ENCODE measurements around the gene SLC41A3. TPM values are rescaled to one million over a fixed set of nuclear protein-coding genes. Genes with fewer than 3 reads are reported as not detected.

The SLC41A3 gene
- total and polyA plus RNA-seq, 10 of the 15 experiments (the other 5 are each of a cell fraction or from before 2014, with no cell fraction given) = 8.3 to 29.5 (median 16.7) TPM

DNA sequence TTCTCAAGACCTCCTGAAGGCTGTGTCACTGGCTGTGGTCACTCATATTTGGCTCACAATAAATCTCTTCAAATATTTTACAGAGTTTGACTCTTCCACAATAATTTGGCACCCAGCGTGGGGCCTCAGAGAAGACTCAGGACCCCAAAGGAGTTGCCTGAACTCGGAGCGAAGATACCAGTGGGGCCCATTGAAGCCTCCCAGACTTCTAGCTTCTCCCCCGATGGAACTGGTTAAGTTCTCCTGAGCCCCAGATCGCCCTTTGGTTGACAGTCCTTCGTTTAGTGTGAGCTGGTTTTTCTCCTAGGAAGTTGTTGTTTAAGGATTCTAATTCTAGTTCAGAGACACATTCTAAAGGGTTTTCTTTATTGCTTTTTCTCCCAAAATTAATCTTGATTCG, 1.4 kb upstream of the SLC41A3 start:
- RAD21 ChIA-PET (ENCODE audit: unreplicated experiment) = no interaction called here
- Histone ChIP-seq H3K4me1 (ENCODE audit: control insufficient read depth, insufficient read depth, low read length) (no peaks in the 10 kb centered on the region), H3K9ac (ENCODE audit: control insufficient read depth, insufficient read depth, low read length) (no peak overlapping the region), H4K20me1 (ENCODE audit: control insufficient read depth, insufficient read depth) (no peaks in the 10 kb centered on the region), H3K36me3 (ENCODE audit: control insufficient read depth in 2 of 2, insufficient read depth in 2 of 2, low read length in 1 of 2) (no peaks in the 10 kb centered on the region), H2AFZ (ENCODE audit: control insufficient read depth, low read depth, low read length) (no peak overlapping the region), H3K27me3 (replicated peaks in 1 of 2; ENCODE audit: control insufficient read depth in 2 of 2, insufficient read depth in 2 of 2, low read length in 1 of 2) (peaks cover 0 to 2% of the 10 kb centered on the region in 2 experiments; a peak in 1 of 4 replicates), H3K4me2 (ENCODE audit: control insufficient read depth, insufficient read depth) (no peak overlapping the region), H3K9me3 (replicated peaks; ENCODE audit: control insufficient read depth, insufficient read depth, low read length) (no peaks in the 10 kb centered on the region), H3K4me3 (no peak overlapping the region), H3K79me2 (ENCODE audit: control insufficient read depth, insufficient read depth, low read length) (no peaks in the 10 kb centered on the region), H3K27ac (ENCODE audit: control insufficient read depth, insufficient read depth) (no peak overlapping the region)
- ATAC-seq (no peak), DNase-seq (ENCODE audit: low read depth, low spot score) (no peak), FAIRE-seq (no peak)
- BruUV-seq (replicated peaks) = no TSS peak
- in situ Hi-C loops (cut with MboI) = no loop called here
- CTCF ChIA-PET = interaction anchor here (0.7 kb wide), 1 partner anchor 387 kb away, joined by 3 read pairs; no protein-coding TSS in a partner anchor
- SMC1A ChIA-PET (ENCODE audit: uncharacterized antibody, unreplicated experiment) = no interaction called here
- no peak for TF ChIP-seq ETV6 (conservative IDR thresholded peaks at IDR 0.05 in 1 of 2, IDR thresholded peaks at IDR 0.05 in 1 of 2; ENCODE audit: borderline replicate concordance in 1 of 2, low read depth in 1 of 2)
- TF ChIP-seq, protein P1, sequence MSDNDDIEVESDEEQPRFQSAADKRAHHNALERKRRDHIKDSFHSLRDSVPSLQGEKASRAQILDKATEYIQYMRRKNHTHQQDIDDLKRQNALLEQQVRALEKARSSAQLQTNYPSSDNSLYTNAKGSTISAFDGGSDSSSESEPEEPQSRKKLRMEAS (IDR thresholded peaks at IDR 0.05; ENCODE audit: low read depth, low read length) = no peak
- no peak for TF ChIP-seq TCF3 (IDR thresholded peaks at IDR 0.05; ENCODE audit: borderline replicate concordance, insufficient read depth, low read depth, low read length)
- no peak for TF ChIP-seq NBN (IDR thresholded peaks at IDR 0.05)
- TF ChIP-seq MXI1 (IDR thresholded peaks at IDR 0.05; ENCODE audit: low read depth, low read length) = no peak
- no peak for TF ChIP-seq CBX5 (IDR thresholded peaks at IDR 0.05; ENCODE audit: low read depth)
- TF ChIP-seq ZNF217 (IDR thresholded peaks at IDR 0.05) = no peak
- no peak for TF ChIP-seq TCF12 (IDR thresholded peaks at IDR 0.05; ENCODE audit: low read depth, low read length)
- no peak for TF ChIP-seq FOXM1 (IDR thresholded peaks at IDR 0.05; ENCODE audit: low read depth, low read length)
- no peak for TF ChIP-seq SUPT20H (IDR thresholded peaks at IDR 0.05; ENCODE audit: borderline replicate concordance, control insufficient read depth, low read depth, low read length)
- no peak for TF ChIP-seq ESRRA (IDR thresholded peaks at IDR 0.05; ENCODE audit: low read length)
- no peak for TF ChIP-seq SREBF2 (IDR thresholded peaks at IDR 0.05; ENCODE audit: low read length)
- TF ChIP-seq, protein P2, sequence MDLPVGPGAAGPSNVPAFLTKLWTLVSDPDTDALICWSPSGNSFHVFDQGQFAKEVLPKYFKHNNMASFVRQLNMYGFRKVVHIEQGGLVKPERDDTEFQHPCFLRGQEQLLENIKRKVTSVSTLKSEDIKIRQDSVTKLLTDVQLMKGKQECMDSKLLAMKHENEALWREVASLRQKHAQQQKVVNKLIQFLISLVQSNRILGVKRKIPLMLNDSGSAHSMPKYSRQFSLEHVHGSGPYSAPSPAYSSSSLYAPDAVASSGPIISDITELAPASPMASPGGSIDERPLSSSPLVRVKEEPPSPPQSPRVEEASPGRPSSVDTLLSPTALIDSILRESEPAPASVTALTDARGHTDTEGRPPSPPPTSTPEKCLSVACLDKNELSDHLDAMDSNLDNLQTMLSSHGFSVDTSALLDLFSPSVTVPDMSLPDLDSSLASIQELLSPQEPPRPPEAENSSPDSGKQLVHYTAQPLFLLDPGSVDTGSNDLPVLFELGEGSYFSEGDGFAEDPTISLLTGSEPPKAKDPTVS (IDR thresholded peaks at IDR 0.05; ENCODE audit: low read depth, low read length) = no peak
- TF ChIP-seq ZNF207 (IDR thresholded peaks at IDR 0.05; ENCODE audit: borderline replicate concordance) = no peak
- TF ChIP-seq EP300 (IDR thresholded peaks at IDR 0.05; ENCODE audit: borderline replicate concordance in 1 of 2, control insufficient read depth in 1 of 2, low read depth in 2 of 2, low read length in 2 of 2) = no peak
- TF ChIP-seq, protein P3, sequence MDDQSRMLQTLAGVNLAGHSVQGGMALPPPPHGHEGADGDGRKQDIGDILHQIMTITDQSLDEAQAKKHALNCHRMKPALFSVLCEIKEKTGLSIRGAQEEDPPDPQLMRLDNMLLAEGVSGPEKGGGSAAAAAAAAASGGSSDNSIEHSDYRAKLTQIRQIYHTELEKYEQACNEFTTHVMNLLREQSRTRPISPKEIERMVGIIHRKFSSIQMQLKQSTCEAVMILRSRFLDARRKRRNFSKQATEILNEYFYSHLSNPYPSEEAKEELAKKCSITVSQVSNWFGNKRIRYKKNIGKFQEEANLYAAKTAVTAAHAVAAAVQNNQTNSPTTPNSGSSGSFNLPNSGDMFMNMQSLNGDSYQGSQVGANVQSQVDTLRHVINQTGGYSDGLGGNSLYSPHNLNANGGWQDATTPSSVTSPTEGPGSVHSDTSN (IDR thresholded peaks at IDR 0.05; ENCODE audit: insufficient replicate concordance, low read depth, low read length) = no peak
- no peak for TF ChIP-seq RUNX3 (IDR thresholded peaks at IDR 0.05; ENCODE audit: low read length)
- POLR2A ChIA-PET = no interaction called here
- WGBS (ENCODE audit: insufficient coverage, insufficient replicate concordance, low lambda C conversion rate, missing lambda C conversion rate) = 97% methylated on average over 7 of the region's 7 CpGs
- intact Hi-C loops (cut with micrococcal nuclease; ENCODE audit: unreplicated experiment) = loop anchor here (10.0 kb wide), 1 partner anchor 170 kb away; no protein-coding TSS in a partner anchor
